GM19351 (cell line): ENCODE measurements around the gene TTC23.
"Not testable (repeated sequence)": the region's sequence is repeated elsewhere in the genome, so short reads cannot be mapped to it uniquely, and the experiment has no call there.

Experiments
- ATAC-seq: cut with Tn5 transposase; IDR thresholded peaks from one replicate; pipeline ENCODE4 v1.9.1; 2021; ENCODE audit warnings: mild to moderate bottlenecking, moderate library complexity; ENCODE audit not compliant: unreplicated experiment

Gene TTC23

GRCh38 chr15:99123713-99124451 lies 125.5 kb downstream of the TTC23 start:
- ATAC-seq: no peak

DNA sequence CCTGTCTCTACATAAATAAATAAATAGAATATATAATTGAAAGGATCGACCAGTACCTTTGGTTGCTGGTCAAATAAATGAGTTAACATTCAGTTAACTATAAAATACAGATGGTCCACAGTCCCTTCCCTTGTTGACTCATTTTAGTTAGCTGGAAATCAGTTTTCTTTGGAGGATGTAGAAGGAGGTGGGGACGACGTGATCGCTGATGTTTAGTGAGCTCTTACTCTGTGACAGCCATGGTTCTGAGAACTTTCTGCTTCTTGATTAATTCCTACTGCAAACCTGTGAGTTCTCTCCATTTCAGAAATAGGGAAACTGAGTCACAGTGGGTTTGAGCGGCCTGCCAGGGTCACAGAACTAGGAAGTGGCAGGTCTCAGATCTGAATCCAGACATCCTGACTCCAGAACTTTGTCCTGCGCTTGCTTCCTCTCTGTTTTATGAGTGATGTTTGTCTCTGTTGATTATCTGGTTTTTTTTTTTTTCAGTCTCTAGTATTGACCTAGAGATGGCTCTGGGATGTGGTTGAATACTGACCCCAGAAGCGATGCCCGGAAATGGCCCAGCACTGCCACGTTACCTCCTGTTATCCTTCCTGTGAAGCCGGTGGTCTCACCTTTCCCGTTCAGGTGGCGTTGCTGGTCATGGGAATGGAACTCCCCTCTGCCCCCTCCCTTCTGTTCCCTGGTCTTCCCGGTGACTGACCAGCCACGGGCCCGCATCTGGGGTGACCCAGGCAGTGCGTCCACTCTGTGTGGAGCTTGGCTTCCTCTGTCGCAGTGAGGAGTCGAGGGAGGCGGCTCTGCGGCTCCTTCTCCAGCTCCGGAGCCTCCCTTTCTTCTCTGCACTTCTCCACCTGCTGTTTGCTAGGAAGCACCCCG lies 126.3 kb downstream of the TTC23 start:
- no peak for ATAC-seq

DNA sequence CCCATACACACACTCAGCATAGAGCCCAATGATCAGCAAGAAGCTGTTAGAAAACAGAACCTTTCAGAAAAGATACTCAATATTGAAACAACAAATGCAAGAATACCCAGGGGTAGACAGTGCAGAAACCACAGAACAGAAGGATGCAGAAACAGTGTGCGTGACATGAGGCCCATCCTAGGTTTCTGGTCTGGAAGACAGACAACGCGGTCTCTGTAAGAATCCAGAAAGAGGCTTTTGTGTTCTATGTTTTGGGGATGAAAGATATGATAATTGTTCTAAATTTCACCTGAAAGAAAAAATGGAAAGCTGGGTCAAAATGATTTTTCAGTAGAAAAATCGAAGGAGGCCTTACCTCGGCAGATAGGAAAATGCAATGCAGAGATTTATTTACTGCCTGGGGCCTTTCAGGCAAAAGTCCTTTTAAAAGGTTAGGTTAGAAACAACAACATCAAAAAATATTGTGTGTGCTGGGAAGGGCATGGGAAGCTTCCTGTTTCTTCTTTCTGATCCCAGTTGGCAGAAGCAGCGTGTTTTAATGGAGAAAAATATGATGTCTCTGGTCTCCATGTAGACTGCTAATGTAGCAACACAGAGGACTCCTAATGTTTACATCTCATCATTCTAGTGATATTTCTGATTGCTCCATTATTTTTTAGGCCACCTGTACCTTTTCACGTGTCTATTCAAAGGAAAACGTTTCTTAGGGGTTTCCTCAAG lies 127.5 kb downstream of the TTC23 start:
- no peak for ATAC-seq

- ATAC-seq: no peak
These were observed 128.2 kb downstream of the TTC23 start for GRCh38 chr15:99121207-99121606.

GRCh38 chr15:99120050-99120777 lies 129.2 kb downstream of the TTC23 start:
- ATAC-seq: no peak

DNA sequence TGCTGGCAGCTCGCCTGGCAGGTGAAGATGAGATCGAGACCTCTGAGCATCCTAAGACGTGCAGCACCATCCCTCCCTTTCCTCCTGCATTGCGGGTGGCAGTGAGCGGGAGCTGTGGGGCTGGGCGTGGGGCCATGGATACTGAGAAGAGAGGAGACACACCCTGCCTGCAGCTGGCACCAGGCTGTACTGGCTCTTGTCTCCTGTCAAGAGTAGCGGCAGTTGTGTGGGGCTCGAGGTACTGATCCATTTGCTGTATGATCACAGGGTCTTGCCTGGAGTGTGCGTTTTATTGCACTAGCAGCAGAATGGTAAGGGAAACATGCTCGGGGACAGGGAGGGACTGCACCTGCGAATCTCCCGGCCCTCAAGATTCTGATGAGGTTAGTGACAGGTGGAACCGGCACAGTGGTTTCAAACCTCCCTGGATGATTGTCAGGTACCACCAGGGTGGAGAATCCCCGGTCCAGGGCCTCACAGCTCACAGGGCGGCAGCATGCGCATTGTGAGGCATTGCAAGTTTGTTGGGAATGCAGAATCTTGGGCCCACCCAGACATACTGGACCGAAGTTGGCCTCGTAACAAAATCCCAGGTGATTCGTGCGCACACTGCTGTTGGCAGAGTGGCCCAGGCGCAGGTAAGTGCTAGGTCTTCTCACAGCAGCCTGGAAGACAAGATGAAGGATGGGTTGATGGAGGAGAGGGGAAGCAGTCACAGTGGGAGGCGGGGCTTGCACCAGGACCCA lies 130.4 kb downstream of the TTC23 start:
- no peak for ATAC-seq

DNA sequence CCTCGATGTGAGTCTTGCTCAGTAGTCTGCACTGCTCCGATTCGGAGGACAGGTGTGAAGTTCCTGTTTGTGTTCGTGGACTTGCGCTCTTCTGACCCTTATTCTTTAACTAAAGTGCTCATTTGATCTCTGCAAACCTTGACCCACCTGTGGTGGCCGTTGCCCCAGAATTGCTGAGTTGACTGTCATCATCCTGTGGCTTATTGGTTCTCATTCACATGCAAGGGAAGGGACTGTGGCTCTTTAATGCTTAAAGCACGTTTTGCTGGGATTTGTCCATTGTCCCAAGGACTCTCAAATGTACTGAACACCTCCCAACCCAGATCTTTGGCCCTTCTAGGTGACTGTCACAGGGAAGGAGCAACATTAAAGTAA lies 131.1 kb downstream of the TTC23 start:
- no peak for ATAC-seq

GRCh38 chr15:99117563-99118257 lies 131.7 kb downstream of the TTC23 start:
- ATAC-seq: no peak

DNA sequence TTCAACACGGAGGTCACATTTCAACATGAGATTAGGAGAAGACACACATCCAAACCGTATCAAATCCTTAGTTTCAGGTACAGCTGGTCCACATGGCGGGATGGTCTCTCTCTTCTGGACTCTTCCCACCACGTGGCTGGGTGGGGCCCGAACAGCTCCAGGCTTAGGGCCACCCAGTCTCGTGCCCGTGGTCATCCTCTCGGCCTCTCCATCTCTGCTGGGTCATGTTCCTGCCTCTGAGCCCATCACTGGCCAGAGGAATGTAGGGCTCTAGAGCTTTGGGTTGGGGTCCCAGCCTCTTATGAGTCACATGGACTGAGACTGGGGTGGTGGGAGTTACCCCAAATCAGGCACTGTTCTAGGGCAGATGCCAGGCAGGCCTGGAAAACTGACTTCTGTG lies 132.3 kb downstream of the TTC23 start:
- no peak for ATAC-seq

DNA sequence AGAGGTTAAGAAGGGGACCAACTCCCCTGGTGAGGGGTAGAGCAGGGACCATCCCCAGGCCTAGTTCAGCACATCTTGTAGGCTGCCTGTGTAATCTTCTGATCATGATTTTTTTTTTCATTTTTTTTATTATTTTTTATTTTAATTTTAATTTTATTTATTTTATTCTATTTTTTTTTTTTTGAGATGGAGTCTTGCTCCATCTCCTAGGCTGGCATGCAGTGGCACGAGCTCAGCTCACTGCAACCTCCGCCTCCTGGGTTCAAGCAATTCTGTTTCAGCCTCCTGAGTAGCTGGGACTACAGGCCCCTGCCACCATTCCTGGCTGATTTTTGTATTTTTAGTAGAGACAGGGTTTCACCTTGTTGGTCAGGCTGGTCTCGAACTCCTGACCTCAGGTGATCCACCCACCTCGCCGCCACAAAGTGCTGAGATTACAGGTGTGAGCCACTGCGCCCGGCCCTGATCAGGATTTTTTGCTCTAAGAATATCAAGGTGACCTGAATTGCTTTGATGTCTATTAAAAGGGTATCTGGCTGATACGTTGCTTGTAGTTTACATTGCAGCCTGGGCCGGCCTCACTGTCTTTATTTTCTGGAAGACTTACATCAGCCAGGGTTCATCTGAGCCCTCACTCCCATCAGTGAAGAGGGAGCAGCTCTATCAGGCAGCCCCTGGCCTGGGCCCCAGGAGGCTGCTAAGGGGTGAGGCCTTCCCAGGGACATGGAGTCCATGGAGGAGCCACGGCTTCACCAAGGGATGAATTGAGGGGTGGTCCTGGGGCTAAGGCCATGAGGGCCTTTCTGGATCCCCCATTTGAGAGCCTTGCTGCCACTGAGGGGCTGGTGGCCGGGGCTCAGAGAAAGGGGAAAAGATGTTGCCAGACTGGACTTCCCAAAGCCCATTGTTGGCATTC lies 133.8 kb downstream of the TTC23 start:
- ATAC-seq: no peak

DNA sequence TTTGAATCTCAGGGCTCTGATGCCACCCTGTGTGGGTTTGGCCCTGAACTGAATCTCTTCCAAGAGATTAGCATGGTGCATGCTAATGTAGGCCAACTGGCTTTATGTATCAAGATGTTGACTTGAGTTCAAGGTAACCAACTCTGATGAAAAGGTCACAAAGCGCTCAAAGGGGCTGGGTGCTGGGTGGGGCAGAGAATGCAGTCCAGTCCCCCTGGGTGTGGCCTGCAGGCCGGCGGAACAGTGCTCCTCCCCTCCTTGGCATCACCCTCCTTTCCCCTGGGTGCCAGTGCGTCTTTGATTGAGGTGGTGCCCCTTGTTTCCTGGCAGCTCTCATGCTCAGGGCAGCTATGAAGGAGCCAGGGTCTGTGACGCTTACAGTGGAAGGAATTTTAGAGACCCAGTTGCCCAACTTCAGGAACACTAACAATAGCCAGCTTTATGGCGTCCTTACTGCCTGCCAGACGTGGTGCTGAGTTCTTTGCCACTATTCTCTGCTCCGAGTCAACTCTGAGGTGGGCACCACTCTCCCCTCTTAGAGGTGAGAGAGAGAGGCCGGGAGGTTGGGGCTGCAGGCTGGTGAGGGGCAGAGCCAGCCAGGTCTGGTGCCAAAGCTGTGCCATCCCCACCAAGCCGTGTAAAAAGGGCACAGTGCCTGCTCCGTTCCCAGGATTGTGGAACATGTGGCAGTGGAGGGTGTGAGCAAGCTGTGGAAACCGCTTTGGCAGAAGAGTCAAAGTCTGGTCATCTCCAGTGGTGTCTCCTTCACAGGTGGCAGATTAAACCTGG lies 134.7 kb downstream of the TTC23 start:
- no peak for ATAC-seq

DNA sequence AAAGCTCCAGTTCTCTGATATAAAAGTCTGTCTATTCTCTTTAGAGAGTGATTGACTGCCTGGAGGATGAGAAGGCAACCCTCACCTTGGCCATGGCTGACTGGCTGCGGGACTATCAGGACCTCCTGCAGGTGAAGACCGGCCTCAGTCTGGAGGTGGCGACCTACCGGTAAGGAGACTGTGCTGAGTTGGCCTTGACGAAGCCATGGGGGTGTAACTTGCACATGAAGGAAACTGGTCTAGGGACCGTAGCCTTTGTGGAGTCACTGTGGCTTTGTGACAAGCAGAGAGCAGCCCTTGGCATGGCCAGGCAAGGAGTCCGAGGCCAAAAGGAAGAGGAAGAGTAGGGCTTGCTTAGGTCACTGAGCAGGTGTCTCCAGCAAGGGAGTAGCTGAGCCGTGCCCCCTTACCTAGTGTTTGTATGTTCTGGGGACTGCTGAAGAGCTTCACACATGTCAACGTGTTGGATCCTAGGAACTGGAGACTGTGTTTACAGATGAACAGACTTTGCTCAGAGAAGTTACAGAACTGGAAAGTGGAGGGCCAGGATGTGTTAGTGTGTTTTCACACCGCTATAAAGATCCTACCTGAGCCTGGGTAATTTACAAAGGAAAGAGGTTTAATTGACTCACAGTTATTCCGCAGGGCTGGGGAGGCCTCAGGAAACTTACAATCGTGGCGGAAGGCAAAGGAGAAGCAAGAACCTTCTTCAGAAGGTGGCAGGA lies 135.7 kb downstream of the TTC23 start:
- ATAC-seq: no peak

DNA sequence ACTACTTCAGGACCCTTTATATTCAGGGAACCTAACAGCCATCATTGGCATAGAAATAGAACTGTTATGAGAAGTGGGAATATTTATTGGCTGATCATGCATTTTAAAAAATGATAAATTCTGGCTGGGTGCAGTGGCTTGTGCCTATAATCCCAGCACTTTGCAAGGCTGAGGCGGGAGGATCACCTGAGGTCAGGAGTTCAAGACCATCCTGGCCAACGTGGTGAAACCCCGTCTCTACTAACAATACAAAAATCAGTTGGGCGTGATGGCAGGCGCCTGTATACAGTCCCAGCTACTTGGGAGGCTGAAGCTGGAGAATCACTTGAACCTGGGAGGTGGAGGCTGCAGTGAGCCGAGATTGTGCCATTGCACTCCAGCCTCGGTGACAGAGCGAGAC lies 137.7 kb downstream of the TTC23 start:
- not testable (repeated sequence) for ATAC-seq

GRCh38 chr15:99110581-99111320 lies 138.6 kb downstream of the TTC23 start:
- ATAC-seq: no peak

DNA sequence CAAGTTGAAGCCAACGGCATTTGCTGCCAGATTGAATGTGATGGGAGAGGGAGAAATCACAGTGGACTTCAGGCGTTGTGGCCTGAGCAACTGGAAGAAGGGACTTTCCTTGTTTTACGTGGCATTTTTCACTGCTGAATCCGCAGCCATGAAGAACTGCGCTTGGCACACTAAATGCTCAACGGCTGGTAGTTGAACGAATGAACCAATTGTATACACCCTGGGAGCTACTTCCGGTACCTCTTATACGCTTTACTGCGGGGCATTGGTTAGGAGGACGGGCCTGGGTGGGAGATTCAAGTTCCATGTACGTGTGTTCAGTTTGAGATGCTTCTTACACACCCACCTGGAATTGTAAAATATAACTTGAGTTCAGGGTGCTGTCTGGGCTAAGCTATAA lies 139.3 kb downstream of the TTC23 start:
- no peak for ATAC-seq

DNA sequence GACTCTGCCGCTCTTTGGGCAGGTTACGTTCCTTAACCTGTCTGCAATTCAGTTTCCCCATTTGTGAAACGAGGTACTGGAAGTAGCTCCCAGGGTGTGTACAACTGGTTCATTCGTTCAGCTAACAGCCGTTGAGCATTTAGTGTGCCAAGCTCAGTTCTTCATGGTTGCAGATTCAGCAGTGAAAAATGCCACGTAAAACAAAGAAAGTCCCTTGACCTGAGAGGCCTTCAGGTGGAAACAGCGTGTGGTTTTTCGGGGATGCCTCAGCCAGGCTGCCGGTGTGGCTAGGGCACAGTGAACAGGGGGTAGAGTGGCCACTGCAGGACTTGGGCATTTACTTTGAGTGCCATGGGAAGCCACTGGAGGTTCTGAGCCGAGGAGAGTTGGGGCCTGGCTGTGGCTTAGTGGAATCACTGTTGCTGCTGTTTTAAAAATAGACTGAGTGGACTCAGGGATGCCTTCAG lies 139.8 kb downstream of the TTC23 start:
- no peak for ATAC-seq
